T1000 (cell line): ENCODE data around the gene TADA3.

ENCODE experiments used
- DNase-seq: peaks from one replicate; lab custom pipeline; 2025; ENCODE audit warnings: mixed read lengths; lab: John Stamatoyannopoulos, UW

TADA3 gene

GRCh38 chr3:9792405-9793160, at the start of gene TADA3, which contains the start of gene ARPC4:
TSS of gene TADA3 (minus strand) at chr3:9792473. CDS start at chr3:9791466, 1,007 bp downstream.
TSS of gene ARPC4 (plus strand) at chr3:9793082. CDS start at chr3:9793122, 40 bp downstream.
- DNase-seq = peak; percentile 95

- no peak for DNase-seq
These were observed 48.7 kb upstream of the TADA3 start for GRCh38 chr3:9841015-9841414.

GRCh38 chr3:9838856-9839255, 46.6 kb upstream of the TADA3 start:
- DNase-seq = no peak

- no peak for DNase-seq
These were observed 45.7 kb upstream of the TADA3 start for GRCh38 chr3:9837701-9838582.

GRCh38 chr3:9834520-9835380, 42.5 kb upstream of the TADA3 start:
- no peak for DNase-seq

DNA sequence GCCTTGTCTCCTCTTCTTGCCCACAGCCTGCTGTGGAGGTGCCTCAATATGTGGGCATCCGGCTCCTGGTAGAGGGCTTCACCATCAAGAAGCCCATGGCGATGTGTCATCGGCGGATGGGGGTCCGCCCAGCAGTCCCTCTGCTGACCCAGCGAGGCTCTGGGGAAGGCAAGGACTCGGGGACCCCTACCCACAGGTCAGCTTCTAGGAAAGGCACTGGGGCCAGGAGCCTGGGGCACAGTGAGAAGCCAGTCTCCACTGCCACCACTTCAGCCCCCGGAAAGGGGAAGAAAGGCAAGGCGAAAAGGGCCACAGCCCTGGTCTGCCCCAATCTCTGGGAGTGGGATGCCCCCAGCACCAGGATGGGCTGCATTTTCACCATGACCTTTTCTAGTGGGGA, 40.8 kb upstream of the TADA3 start:
- no peak for DNase-seq

DNA sequence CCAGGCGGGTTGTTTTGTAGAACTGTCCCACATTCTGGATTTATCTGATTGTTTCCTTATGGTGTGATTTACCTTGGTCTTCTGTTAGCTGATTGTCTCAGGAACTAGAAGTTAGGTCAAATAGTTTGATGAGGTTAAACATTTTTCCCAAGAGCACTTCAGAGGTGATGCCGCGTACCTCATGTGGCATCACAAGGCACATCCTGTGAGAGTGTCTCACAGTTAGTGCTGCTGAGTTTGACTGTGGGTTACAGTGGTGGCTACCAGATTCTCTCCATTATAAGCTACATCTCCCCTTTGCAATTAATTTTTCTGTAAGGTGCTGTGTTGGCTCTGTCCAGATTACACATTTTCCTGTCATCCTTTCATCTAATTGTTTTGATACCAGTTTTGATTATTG, 39.0 kb upstream of the TADA3 start:
- DNase-seq = no peak

GRCh38 chr3:9828801-9829755, 36.8 kb upstream of the TADA3 start:
- DNase-seq = no peak

DNA sequence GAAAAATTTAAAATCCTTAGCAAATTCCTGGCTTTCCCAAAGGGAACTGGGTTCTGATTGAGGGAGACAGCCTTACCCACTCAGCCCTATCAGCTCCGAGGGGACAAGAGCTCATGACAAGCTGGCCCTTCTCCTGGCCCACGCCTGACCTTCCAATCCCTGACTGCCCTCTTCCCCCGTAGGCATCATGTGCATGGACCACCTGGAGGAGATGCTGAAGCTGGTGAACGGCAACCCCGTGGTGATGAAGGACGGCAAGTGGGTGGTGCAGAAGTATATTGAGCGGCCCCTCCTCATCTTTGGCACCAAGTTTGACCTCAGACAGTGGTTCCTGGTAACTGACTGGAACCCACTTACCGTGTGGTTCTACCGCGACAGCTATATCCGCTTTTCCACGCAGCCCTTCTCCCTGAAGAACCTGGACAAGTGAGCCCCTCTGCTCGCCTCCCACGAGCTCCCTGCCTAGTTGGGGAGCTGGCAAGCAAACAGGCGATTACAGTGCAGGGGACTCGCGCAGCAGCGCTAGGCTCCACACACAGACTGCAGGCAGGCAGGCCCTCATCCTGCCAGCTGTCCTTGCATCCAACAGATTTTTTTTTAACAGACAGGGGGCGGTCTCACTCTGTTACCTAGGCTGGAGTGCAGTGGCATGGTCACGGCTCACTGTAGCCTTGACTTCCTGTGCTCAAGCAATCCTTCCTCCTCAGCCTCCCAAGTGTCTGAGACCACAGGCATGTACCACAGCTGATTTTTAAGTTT, 34.7 kb upstream of the TADA3 start:
- DNase-seq = no peak

DNA sequence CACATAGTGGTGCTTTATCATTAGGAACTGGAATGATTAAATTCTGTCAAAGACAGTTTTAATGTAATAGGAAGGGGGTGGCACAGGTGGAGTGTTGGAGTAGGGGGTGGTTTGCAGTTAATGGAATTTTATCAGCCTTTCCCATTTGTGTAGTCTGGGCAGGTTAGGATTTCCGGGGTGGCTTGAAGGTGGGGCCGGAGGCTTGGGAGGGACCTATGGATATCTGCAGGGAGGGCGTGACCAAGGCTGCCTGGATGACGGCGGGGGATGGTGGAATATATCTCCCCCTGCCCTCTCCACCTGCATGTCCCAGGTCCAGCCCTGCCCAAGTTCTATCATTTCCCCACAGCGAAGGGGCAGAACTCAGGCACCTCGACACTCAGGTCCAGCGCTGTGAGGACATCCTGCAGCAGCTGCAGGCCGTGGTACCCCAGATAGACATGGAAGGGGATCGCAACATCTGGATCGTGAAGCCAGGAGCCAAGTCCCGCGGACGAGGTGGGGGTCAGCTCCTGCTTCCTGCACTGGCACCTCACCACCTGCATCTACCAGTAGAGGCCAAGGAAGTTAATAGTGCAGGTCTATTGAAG, 33.3 kb upstream of the TADA3 start:
- DNase-seq = no peak

DNA sequence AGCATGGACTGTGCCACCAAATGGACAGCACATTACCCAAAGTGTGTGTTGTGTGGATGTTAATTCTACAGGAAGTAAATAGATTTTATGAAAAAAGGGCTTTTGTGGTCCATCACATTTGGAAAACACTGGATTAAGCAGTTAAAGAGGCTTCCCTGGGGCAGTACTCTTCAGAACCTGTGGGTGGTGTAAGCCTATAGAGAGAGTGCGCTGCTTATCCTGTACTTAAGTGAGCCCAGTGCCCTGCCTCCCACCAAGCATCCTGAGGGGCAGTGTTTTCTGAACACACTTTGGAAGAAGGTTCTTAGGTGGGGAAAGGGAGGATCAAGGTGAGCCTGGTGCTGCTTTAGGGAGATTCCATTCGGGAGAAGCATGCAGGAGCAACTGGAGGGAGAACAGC, 28.7 kb upstream of the TADA3 start:
- no peak for DNase-seq

DNA sequence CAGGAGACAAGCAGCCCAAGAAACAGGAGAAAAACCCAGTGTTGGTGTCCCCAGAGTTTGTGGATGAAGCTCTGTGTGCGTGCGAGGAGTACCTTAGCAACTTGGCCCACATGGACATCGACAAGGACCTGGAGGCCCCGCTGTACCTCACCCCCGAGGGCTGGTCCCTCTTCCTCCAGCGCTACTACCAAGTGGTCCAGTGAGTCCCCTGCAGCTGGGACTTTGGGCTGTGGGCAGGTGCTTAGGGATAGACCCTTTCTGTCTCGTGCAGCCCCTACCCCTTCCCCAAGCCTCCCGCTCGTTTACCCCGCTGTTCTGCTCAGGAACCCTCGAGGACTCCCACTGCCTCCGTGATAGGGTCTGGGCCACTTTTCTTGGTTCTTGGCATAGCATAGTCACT, 28.3 kb upstream of the TADA3 start:
- DNase-seq = no peak

DNA sequence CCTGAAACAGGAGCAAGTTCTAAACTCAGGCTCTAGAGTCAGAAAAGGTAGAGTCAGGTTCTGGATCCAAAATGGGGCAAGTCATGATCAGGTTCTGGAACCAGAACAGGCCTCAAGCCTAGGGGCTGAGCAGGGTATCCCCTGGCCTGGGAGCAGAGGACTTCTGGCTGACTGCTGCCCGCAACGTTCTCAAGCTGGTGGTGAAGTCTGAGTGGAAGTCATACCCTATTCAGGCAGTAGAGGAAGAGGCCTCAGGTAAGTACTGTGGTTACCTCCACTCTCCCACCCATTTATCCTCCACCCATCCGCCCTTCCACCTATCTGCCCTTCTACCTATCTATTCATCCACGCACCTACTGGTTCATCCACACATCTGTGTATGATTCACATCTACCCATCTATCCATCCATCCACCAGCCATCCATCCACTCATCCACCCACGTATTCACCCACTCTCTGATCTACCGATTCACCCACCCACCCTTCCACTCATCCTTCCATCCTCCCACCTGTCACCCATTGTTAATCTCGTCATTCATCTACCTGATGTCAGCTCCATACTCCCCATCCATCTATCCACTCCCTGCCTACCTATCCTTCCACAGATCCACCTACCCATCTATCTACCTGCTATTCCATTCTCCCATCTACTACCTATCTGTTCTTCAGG, 26.5 kb upstream of the TADA3 start:
- no peak for DNase-seq

DNA sequence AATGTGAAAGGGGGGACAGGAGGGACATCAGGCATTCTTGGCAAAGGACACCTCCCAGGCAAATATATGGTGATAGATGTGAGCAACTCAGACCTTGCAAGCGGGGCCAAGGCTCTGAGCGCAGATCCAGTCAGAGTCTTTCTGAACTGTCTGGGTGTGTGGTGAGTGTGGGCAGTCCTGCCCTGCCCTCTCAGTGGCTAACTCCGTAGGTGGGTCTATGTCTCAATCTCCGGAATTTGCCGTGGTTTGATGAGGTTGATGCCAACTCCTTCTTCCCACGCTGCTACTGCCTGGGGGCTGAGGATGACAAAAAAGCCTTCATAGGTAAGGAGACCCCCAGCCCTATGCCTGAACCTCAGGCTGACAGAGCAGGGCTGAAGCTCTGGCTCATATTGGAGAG, 25.2 kb upstream of the TADA3 start:
- no peak for DNase-seq

DNA sequence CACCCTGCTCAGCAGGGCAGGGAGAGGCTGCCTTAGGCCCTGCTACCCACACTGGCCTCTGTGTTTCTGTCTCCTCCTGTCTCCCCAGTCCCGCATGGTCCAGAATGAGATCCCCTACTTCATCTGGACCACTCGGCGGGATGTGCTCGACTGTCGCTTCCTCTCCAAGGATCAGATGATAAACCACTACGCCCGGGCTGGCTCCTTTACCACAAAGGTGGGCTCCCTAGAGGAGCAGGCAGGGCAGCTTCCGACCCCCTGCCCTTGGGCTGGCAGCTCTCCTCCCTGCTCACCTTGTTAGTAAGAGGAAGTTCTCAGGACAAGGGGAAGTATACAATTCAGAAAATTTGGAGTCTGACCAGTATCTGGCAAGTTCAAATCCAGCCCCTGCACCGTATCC, 23.7 kb upstream of the TADA3 start:
- DNase-seq = no peak

GRCh38 chr3:9812870-9813483, 20.7 kb upstream of the TADA3 start:
- no peak for DNase-seq

DNA sequence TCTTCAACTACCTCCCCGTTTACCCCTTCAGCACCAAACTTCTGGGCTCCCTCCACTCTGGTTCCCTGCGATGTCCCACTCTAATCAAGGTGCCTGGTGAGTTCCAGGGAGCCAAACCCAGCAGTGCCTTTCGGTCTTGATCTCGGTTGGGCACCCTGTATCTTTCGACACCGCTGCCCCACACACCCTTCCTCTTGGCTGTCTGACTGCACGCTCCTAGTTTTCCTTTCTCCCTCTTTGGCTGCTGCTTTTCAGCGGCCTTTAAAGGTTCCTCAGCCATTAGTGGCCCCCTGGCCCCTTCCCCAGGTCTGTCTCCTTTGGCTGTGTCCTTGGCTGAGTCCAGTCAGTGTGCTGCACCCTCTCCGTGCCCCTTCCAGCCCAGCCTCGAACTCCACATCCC, 18.6 kb upstream of the TADA3 start:
- DNase-seq = no peak

DNA sequence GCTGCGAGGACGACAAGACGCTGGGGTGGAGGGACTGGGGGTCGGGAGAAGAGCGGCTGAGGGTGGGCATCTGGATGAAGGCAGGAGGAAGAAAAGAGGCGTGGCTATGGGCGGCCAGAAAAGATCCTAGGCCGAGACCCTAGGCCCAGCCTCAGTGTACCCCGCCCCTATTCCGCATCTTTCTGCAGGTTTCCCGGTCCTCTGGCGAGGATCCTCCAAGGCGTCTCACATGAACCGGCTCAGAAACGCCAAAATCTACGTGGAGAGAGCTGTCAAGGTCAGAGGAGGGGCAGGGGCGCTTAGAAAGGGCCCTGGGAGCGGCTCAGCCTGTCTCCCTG, 18.1 kb upstream of the TADA3 start:
- no peak for DNase-seq
